OCI-LY7 (cell line): ENCODE measurements around the gene METTL27.
"Not testable (repeated sequence)": the region's sequence is repeated elsewhere in the genome, so short reads cannot be mapped to it uniquely, and the experiment has no call there.

Experiments used
- CTCF ChIP-seq: fragments of 200-600 bp; sonication (generic); conservative IDR thresholded peaks from 2 replicates; pipeline ENCODE4 v1.5.1; 2014; ENCODE audit warnings: mild to moderate bottlenecking, antibody characterized with exemption, low read length, moderate library complexity, mixed read lengths
- EZH2phosphoT487 ChIP-seq: fragments of 200-600 bp; sonication (generic); IDR thresholded peaks from 2 replicates; pipeline ENCODE4 v1.6.1; 2018; ENCODE audit warnings: low read depth, borderline replicate concordance, mild to moderate bottlenecking, mixed run types, antibody characterized with exemption, low read length, moderate library complexity, mixed read lengths

- not testable (repeated sequence) for TF ChIP-seq CTCF, EZH2phosphoT487
Measured at GRCh38 chr7:73795188-73795587, 47.1 kb downstream of the METTL27 start.
